Omental fat pad (tissue), 4 donors: ENCODE data around the gene NSUN4. TPM values are rescaled to one million over a fixed set of nuclear protein-coding genes. Genes with fewer than 3 reads are reported as not detected.
"Not testable (repeated sequence)": the region's sequence is repeated elsewhere in the genome, so short reads cannot be mapped to it uniquely, and the experiment has no call there.

Experiments
- ATAC-seq: fragments of 150-250 bp; one replicate; pipeline ENCODE4 v1.9.1; 2016; ENCODE audit warnings: mild to moderate bottlenecking, moderate library complexity; ENCODE audit not compliant: low FRiP score
- DNase-seq: peaks from one replicate; pipeline ENCODE4 v3.0.0-alpha.2; 2019; ENCODE audit warnings: low spot score
- CTCF ChIP-seq, 3 donors: fragments of 450-650 bp; IDR thresholded peaks; one replicate each; pipeline ENCODE4 v1.5.1; 2016 to 2017; ENCODE audit warnings: antibody characterized with exemption in 3 of 3, mild to moderate bottlenecking in 3 of 3, moderate library complexity in 2 of 3
- total RNA-seq, 4 donors: library from RNA; depleted of rRNA; stranded (reverse); fragments of >200 nt; gene quantifications; one replicate each; pipeline ENCODE4 v1.1.0, GENCODE V29; 2016

Gene NSUN4
- total RNA-seq, 4 donors from 2014 or later: 19.5 to 26.3 (median 22.2) TPM

DNA sequence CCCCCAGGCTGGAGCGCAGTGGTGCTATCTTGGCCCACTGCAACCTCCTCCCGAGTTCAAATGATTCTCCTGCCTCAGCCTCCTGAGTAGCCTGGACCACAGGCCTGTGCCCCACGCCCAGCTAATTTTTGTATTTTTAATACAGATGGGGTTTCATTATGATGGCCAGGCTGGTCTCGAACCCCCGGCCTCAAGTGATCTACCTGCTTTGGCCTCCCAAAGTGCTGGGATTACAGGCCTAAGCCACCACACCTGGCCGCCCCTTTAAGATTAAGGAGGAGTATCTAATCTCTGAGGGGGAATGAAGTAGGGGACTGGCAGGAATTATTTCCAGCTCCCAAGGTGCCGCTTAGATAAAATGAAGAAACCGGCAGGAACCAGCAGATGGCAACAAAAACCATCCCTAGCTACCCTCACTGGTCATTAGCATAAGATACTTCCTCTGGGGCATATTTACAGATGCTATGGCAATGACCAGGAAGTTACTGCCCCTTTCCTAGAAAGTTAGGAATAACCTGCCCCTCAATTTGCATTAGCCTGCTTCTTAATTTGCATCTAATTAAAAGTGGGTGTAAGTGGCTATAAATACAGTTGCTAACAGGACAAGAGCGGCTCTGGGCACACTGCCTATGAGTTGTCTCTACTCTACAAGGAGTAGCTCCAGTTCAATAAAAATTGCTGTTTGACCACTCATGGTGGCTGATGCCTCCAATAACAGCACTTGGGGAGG lies 7.1 kb upstream of the NSUN4 start:
- TF ChIP-seq CTCF (IDR thresholded peaks at IDR 0.05): no peak
- no peak for ATAC-seq
- DNase-seq: no peak

DNA sequence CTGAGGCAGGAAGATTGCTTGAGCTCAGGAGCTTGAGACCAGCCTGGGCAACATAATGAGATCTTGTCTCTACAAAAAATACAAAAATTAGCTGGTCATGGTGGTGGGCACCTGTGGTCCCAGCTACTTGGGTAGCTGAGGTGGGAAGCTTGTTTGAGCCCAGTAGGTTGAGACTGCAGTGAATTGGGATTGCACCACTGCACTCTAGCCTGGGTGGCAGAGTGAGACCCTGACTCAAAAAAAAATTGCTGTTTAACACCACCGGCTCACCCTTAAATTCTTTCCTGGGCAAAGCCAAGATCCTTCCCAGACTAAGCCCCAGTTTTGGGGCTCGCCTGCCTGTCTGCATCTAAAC lies 6.6 kb upstream of the NSUN4 start:
- ATAC-seq (no peak), DNase-seq (no peak)
- TF ChIP-seq CTCF (IDR thresholded peaks at IDR 0.05): no peak

DNA sequence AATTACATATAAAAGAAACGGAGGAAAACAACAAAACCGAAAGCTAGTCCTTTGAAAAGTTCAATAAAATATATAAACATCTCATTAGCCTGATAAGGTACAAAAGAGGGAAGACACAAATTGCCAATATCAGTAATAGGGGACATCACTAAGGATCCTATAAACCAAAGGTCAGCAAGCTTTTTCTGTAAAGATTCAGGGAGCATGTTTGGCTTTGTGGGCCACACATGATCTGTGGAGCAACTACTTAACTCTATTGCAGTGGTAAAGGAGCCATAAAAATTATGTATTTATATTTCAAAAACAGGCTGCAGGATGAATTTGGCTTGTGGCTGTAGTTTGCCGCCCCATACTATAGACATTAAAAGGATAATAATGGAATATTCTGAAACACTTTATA lies 5.5 kb upstream of the NSUN4 start:
- TF ChIP-seq CTCF (IDR thresholded peaks at IDR 0.05): no peak
- no peak for DNase-seq
- ATAC-seq: no peak

DNA sequence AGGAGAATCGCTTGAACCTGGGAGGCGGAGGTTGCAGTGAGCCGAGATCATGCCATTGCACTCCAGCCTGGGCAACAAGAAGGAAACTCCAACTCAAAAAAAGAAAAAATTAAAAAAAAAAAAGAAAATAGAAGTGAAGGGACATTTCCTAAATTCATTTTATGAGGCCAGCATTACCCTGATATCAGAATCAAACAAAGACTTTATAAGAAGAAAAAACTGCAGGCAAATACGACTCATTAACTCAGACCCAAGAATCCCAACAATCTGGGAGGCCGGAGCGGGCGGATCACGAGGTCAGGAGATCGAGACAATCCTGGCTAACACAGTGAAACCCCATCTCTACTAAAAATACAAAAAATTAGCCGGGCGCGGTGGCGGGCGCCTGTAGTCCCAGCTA lies 3.2 kb upstream of the NSUN4 start:
- DNase-seq: not testable (repeated sequence)

DNA sequence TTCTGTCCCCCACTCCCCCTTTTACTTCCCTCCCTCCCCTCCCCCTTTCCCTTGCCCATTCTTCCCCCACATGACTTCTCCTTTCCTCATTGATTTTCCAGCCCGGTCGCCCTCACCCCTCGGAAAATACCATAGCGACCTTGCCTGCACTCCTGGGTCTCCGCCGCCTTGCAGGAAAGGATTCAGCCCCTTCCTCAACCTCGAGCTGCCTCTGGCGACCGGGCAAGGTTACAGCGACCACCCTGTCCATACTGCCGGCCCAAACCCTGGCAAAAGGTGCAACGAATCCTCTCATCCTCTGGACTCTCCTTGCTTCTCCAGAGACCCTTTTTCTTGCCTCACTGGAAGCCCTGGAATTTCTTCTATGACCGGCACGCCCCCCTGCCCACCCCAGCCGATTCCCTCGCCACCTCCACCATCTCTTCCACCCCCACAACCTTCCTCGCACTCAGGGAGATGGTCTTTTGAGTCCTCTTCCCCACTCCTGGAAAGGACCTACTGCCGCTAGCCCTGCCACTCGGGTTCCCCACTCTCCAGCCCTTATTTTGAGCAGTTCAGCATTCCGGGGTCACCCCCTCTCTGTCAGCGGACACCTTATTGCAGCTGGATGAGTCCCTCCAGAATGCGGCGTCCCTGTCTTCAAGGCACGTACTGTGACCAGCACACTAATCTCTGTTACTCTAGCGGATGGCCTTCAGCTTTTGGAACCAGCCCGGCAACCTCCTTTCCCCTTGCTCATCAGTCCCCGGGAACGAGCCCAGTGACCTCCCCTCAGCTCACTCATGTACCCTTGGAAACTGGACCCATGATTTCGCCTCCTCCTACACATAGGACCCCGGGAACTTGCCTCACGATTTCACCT lies 846 bp downstream of the NSUN4 start:
- DNase-seq (no peak), ATAC-seq (no peak)
- TF ChIP-seq CTCF (IDR thresholded peaks at IDR 0.05): no peak

More for the DNA sequence above, 3.2 kb upstream of the NSUN4 start:
- not testable (repeated sequence) for ATAC-seq

DNA sequence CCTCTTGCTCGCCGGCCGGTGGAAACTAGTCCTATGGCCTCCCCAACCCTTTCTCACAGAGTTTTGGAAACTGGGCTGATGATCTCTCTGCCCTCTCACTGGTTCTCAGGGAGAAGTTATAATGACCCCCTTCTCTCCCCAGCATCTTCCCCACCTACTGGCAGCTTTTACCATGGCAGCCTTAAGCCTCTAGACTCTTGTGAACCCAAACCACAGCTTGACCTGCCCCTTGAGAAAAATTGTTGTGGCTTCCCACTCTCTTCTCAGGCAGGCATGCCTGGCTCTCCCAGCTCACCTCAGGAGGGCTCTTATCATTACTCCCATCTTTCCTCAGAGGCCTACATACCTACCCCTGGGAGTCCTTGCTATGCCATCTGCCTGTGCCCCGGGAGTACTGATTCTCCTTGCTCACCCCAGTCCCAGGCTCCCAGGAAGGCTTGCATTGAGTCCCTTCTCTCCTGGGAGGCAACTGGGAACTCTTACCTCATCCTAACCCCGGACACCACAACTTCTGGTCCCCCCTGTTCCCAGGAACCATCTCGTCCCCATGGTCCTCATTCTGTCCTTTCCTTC lies 1.6 kb downstream of the NSUN4 start:
- DNase-seq (no peak), ATAC-seq (no peak)
- TF ChIP-seq CTCF (IDR thresholded peaks at IDR 0.05): no peak

DNA sequence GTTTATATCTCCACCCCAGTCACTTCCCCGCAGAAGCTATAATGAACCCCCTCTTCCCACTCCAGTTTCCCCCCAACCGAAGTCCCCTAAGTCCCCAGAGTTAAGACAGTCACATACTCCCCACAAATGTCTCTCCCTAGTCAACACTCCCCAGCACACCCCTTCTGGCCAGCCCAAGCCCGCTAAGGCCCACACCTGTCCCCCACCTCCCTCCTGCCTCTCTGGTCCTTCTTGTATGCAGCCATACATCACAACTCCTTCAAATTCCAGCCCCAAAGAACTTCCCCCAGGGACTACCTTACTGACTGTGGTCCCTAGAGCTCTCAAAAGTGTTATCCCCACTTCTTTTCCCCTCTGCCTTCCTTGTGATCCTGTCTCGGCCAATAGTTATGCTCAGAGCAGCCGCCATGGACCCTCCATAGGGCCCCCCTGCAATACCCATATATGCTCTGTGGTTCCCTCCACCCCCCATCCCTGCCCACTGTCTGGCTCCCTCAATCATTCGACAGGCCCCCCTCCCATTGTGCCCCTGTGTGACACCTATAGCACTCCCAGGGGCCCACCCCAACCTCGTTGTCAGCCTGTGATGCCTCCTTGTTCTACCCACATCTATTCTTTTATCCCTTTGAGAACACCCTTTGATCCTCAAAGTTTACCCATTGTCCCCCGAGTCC lies 2.2 kb downstream of the NSUN4 start:
- no peak for ATAC-seq
- no peak for TF ChIP-seq CTCF (IDR thresholded peaks at IDR 0.05)
- no peak for DNase-seq
